ENCODE data around the gene PTPRM. TPM values are rescaled to one million over a fixed set of nuclear protein-coding genes. Genes with fewer than 3 reads are reported as not detected.
"Not testable (repeated sequence)": the region's sequence is repeated elsewhere in the genome, so short reads cannot be mapped to it uniquely, and the experiment has no call there.

Gene PTPRM
- polyA plus RNA-seq, 4 donors = 2.2 to 31.4 (median 18.1) TPM

- no peak for FAIRE-seq
- WGBS, 3 donors = 72 to 74% (median 73%) methylated on average over 7 of the region's 7 CpGs
These were observed 866.7 kb downstream of the PTPRM start for GRCh38 chr18:8433771-8434170.

GRCh38 chr18:8435376-8435775, 868.3 kb downstream of the PTPRM start:
- H3K4me1 ChIP-seq (ENCODE audit: control insufficient read depth in 3 of 3, insufficient read depth in 2 of 3, low read depth in 1 of 3, low read length in 2 of 3) = no peaks in the 10 kb centered on the region
- 68 to 71% (median 70%) methylated on average over 14 of the region's 14 CpGs for WGBS, 3 donors
- H3K36me3 ChIP-seq (ENCODE audit: control insufficient read depth in 3 of 3, insufficient read depth in 2 of 3, low read depth in 1 of 3, low read length in 3 of 3) = no peaks in the 10 kb centered on the region
- FAIRE-seq (no peak), DNase-seq (no peak)
- no peak overlapping the region for H3K27ac ChIP-seq (ENCODE audit: low read depth in 1 of 3, low read length in 2 of 3)
- H3K4me3 ChIP-seq (ENCODE audit: low read depth in 1 of 3, low read length in 3 of 3) = no peak overlapping the region
- peaks cover 0 to 9% of the 10 kb centered on the region in 2 donors for H3K9me3 ChIP-seq (ENCODE audit: control insufficient read depth in 2 of 2, insufficient read depth in 1 of 2, low read depth in 1 of 2, low read length in 1 of 2)
- H3K27me3 ChIP-seq (ENCODE audit: control insufficient read depth in 3 of 3, insufficient read depth in 3 of 3, low read length in 3 of 3) = no peaks in the 10 kb centered on the region

More at GRCh38 chr18:8433771-8434170, 866.7 kb downstream of the PTPRM start:
- Histone ChIP-seq H3K27me3 (ENCODE audit: control insufficient read depth in 3 of 3, insufficient read depth in 3 of 3, low read length in 3 of 3) (no peaks in the 10 kb centered on the region), H3K9me3 (ENCODE audit: control insufficient read depth in 2 of 2, insufficient read depth in 1 of 2, low read depth in 1 of 2, low read length in 1 of 2) (peaks cover 0 to 2% of the 10 kb centered on the region in 2 donors), H3K4me3 (ENCODE audit: low read depth in 1 of 3, low read length in 3 of 3) (no peak overlapping the region), H3K36me3 (ENCODE audit: control insufficient read depth in 3 of 3, insufficient read depth in 2 of 3, low read depth in 1 of 3, low read length in 3 of 3) (no peaks in the 10 kb centered on the region), H3K27ac (ENCODE audit: low read depth in 1 of 3, low read length in 2 of 3) (no peak overlapping the region), H3K4me1 (ENCODE audit: control insufficient read depth in 3 of 3, insufficient read depth in 2 of 3, low read depth in 1 of 3, low read length in 2 of 3) (no peaks in the 10 kb centered on the region)
- DNase-seq = no peak

DNA sequence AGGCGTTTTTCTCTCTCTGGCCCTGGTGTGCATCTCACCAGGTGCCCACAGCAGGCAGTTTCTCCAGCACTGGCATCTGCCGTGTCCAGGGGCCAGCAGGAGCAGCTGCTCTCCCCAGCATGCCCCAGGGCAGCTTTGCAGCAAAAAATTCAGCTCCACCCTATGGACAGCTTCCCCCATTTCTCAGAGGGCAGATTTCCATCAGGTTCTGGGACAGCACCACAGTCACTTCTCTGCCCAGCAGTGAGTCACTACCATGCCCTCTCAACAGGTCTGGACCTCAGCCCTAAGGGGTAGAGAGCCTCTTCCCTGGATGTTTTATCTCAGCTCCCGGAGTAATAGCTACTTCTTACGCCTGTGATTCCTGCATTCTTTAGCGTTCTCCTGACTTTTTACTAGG, 871.9 kb downstream of the PTPRM start:
- no peak overlapping the region for H3K27ac ChIP-seq (ENCODE audit: low read depth in 1 of 3, low read length in 2 of 3)
- H3K4me3 ChIP-seq (ENCODE audit: low read depth in 1 of 3, low read length in 3 of 3) = no peak overlapping the region
- FAIRE-seq (no peak), DNase-seq (no peak)
- peaks cover 0 to 9% of the 10 kb centered on the region in 2 donors for H3K9me3 ChIP-seq (ENCODE audit: control insufficient read depth in 2 of 2, insufficient read depth in 1 of 2, low read depth in 1 of 2, low read length in 1 of 2)
- H3K4me1 ChIP-seq (ENCODE audit: control insufficient read depth in 3 of 3, insufficient read depth in 2 of 3, low read depth in 1 of 3, low read length in 2 of 3) = no peaks in the 10 kb centered on the region
- no peaks in the 10 kb centered on the region for H3K27me3 ChIP-seq (ENCODE audit: control insufficient read depth in 3 of 3, insufficient read depth in 3 of 3, low read length in 3 of 3)
- H3K36me3 ChIP-seq (ENCODE audit: control insufficient read depth in 3 of 3, insufficient read depth in 2 of 3, low read depth in 1 of 3, low read length in 3 of 3) = no peaks in the 10 kb centered on the region
- WGBS, 3 donors = 76 to 88% (median 86%) methylated on average over 5 of the region's 5 CpGs

GRCh38 chr18:8443505-8443904, 876.4 kb downstream of the PTPRM start:
- H3K27ac ChIP-seq (ENCODE audit: low read depth in 1 of 3, low read length in 2 of 3) = no peak overlapping the region
- WGBS, 3 donors = 73 to 83% methylated on average over 1 of the region's 1 CpG; no CpG with 5 or more reads in 1 of the 3 donors
- H3K4me1 ChIP-seq (ENCODE audit: control insufficient read depth in 3 of 3, insufficient read depth in 2 of 3, low read depth in 1 of 3, low read length in 2 of 3) = no peaks in the 10 kb centered on the region
- H3K27me3 ChIP-seq (ENCODE audit: control insufficient read depth in 3 of 3, insufficient read depth in 3 of 3, low read length in 3 of 3) = no peaks in the 10 kb centered on the region
- FAIRE-seq (no peak), DNase-seq (no peak)
- no peaks in the 10 kb centered on the region for H3K36me3 ChIP-seq (ENCODE audit: control insufficient read depth in 3 of 3, insufficient read depth in 2 of 3, low read depth in 1 of 3, low read length in 3 of 3)
- peaks cover 0 to 9% of the 10 kb centered on the region in 2 donors for H3K9me3 ChIP-seq (ENCODE audit: control insufficient read depth in 2 of 2, insufficient read depth in 1 of 2, low read depth in 1 of 2, low read length in 1 of 2)
- no peak overlapping the region for H3K4me3 ChIP-seq (ENCODE audit: low read depth in 1 of 3, low read length in 3 of 3)

DNA sequence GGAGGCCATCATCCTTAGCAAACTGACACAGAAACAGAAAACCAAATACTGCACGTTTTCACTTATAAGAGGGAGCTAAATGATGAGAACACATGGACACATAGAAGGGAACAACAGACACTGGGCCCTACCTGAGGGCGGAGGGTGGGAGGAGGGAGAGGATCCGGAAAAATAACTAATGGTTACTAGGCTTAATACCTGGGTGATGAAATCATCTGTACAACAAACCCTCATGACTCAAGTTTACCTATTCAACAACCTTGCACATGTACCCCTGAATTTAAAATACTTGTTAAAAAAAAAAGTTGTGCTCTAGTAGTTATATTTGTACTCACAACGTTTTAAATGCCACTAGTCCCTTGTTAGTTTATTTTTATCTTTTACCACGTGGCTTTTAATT, 879.8 kb downstream of the PTPRM start:
- DNase-seq; H3K27me3 ChIP-seq (ENCODE audit: control insufficient read depth in 3 of 3, insufficient read depth in 3 of 3, low read length in 3 of 3); H3K9me3 ChIP-seq (ENCODE audit: control insufficient read depth in 2 of 2, insufficient read depth in 1 of 2, low read depth in 1 of 2, low read length in 1 of 2); H3K4me3 ChIP-seq (ENCODE audit: low read depth in 1 of 3, low read length in 3 of 3); FAIRE-seq; H3K27ac ChIP-seq (ENCODE audit: low read depth in 1 of 3, low read length in 2 of 3); H3K36me3 ChIP-seq (ENCODE audit: control insufficient read depth in 3 of 3, insufficient read depth in 2 of 3, low read depth in 1 of 3, low read length in 3 of 3); H3K4me1 ChIP-seq (ENCODE audit: control insufficient read depth in 3 of 3, insufficient read depth in 2 of 3, low read depth in 1 of 3, low read length in 2 of 3): not testable (repeated sequence)
- WGBS, 3 donors = 64 to 71% (median 68%) methylated on average over 5 of the region's 5 CpGs

DNA sequence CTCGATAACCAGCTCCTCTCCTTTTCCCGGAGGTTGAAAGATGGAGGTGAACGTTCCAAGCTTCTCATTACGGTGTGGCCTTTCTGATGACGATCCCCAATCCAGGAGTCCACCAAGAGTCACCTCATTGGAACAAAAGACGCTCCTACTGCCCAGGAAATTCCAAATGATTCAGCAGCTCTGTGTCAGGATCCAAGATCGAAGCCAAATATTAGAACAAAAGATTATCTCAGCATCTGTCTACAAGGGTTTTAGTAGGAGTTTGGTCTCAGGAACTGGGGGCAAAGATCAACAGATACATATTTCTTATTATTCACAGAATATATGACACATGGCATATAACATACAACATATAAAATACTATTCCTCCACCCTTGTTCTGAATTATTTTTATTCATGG, 881.0 kb downstream of the PTPRM start:
- 77 to 85% (median 81%) methylated on average over 7 of the region's 7 CpGs for WGBS, 3 donors

GRCh38 chr18:8450013-8450412, 882.9 kb downstream of the PTPRM start:
- Histone ChIP-seq H3K27me3 (ENCODE audit: control insufficient read depth in 3 of 3, insufficient read depth in 3 of 3, low read length in 3 of 3) (no peaks in the 10 kb centered on the region), H3K9me3 (ENCODE audit: control insufficient read depth in 2 of 2, insufficient read depth in 1 of 2, low read depth in 1 of 2, low read length in 1 of 2) (no peaks in the 10 kb centered on the region), H3K36me3 (ENCODE audit: control insufficient read depth in 3 of 3, insufficient read depth in 2 of 3, low read depth in 1 of 3, low read length in 3 of 3) (no peaks in the 10 kb centered on the region), H3K27ac (ENCODE audit: low read depth in 1 of 3, low read length in 2 of 3) (no peak overlapping the region), H3K4me1 (ENCODE audit: control insufficient read depth in 3 of 3, insufficient read depth in 2 of 3, low read depth in 1 of 3, low read length in 2 of 3) (no peaks in the 10 kb centered on the region), H3K4me3 (ENCODE audit: low read depth in 1 of 3, low read length in 3 of 3) (no peak overlapping the region)
- DNase-seq (no peak), FAIRE-seq (no peak)
- WGBS, 3 donors = 43 to 69% (median 60%) methylated on average over 5 of the region's 5 CpGs

More for the DNA sequence above, 881.0 kb downstream of the PTPRM start:
- Histone ChIP-seq H3K4me3 (ENCODE audit: low read depth in 1 of 3, low read length in 3 of 3) (no peak overlapping the region), H3K9me3 (ENCODE audit: control insufficient read depth in 2 of 2, insufficient read depth in 1 of 2, low read depth in 1 of 2, low read length in 1 of 2) (no peaks in the 10 kb centered on the region), H3K4me1 (ENCODE audit: control insufficient read depth in 3 of 3, insufficient read depth in 2 of 3, low read depth in 1 of 3, low read length in 2 of 3) (no peaks in the 10 kb centered on the region), H3K27me3 (ENCODE audit: control insufficient read depth in 3 of 3, insufficient read depth in 3 of 3, low read length in 3 of 3) (no peaks in the 10 kb centered on the region), H3K36me3 (ENCODE audit: control insufficient read depth in 3 of 3, insufficient read depth in 2 of 3, low read depth in 1 of 3, low read length in 3 of 3) (no peaks in the 10 kb centered on the region), H3K27ac (ENCODE audit: low read depth in 1 of 3, low read length in 2 of 3) (no peak overlapping the region)
- no peak for DNase-seq
- no peak for FAIRE-seq

- no peak overlapping the region for H3K4me3 ChIP-seq (ENCODE audit: low read depth in 1 of 3, low read length in 3 of 3)
- 78 to 87% (median 80%) methylated on average over 13 of the region's 13 CpGs for WGBS, 3 donors
- no peak overlapping the region for H3K27ac ChIP-seq (ENCODE audit: low read depth in 1 of 3, low read length in 2 of 3)
- no peaks in the 10 kb centered on the region for H3K36me3 ChIP-seq (ENCODE audit: control insufficient read depth in 3 of 3, insufficient read depth in 2 of 3, low read depth in 1 of 3, low read length in 3 of 3)
- DNase-seq = no peak
- no peaks in the 10 kb centered on the region for H3K4me1 ChIP-seq (ENCODE audit: control insufficient read depth in 3 of 3, insufficient read depth in 2 of 3, low read depth in 1 of 3, low read length in 2 of 3)
- FAIRE-seq = no peak
- H3K9me3 ChIP-seq (ENCODE audit: control insufficient read depth in 2 of 2, insufficient read depth in 1 of 2, low read depth in 1 of 2, low read length in 1 of 2) = no peaks in the 10 kb centered on the region
- H3K27me3 ChIP-seq (ENCODE audit: control insufficient read depth in 3 of 3, insufficient read depth in 3 of 3, low read length in 3 of 3) = no peaks in the 10 kb centered on the region
These were observed 884.0 kb downstream of the PTPRM start for GRCh38 chr18:8450898-8451665.

GRCh38 chr18:8453528-8453927, 886.4 kb downstream of the PTPRM start:
- no peak for FAIRE-seq
- Histone ChIP-seq H3K36me3 (ENCODE audit: control insufficient read depth in 3 of 3, insufficient read depth in 2 of 3, low read depth in 1 of 3, low read length in 3 of 3) (no peaks in the 10 kb centered on the region), H3K9me3 (ENCODE audit: control insufficient read depth in 2 of 2, insufficient read depth in 1 of 2, low read depth in 1 of 2, low read length in 1 of 2) (no peaks in the 10 kb centered on the region), H3K4me1 (ENCODE audit: control insufficient read depth in 3 of 3, insufficient read depth in 2 of 3, low read depth in 1 of 3, low read length in 2 of 3) (no peaks in the 10 kb centered on the region), H3K27ac (ENCODE audit: low read depth in 1 of 3, low read length in 2 of 3) (no peak overlapping the region), H3K27me3 (ENCODE audit: control insufficient read depth in 3 of 3, insufficient read depth in 3 of 3, low read length in 3 of 3) (no peaks in the 10 kb centered on the region), H3K4me3 (ENCODE audit: low read depth in 1 of 3, low read length in 3 of 3) (no peak overlapping the region)
- DNase-seq = no peak
- WGBS, 3 donors = 62 to 67% (median 62%) methylated on average over 3 of the region's 3 CpGs
